HTR-8/SVneo (cell line): ENCODE results near the gene KIAA1958.

Source experiments
- DNase-seq: peaks from one replicate; pipeline ENCODE4 v3.0.0; 2011; ENCODE audit warnings: low spot score, mixed read lengths; ENCODE audit not compliant: insufficient read length
- FAIRE-seq: peaks from 2 replicates; lab custom pipeline; 2011; peaks lifted over from hg19 to GRCh38; lab: Jason Lieb, UNC

KIAA1958 gene

DNA sequence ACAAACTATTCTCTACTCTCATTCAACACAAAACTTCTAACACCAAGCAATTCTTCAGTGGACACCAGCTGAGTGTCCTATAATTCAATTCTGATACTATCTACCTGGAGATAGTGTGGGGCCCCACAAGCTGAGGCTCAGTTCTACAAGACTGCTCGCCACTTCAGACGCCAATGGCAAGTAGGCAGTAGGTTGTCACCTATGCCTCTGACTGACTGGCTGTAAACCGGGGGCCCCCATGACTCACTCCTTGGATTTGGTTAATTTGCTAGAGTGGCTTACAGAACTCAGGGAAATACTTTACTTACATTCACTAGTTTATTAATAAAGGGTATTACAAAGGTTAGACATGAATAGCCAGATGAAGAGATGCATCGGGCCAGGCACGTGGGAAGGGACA, 209.8 kb downstream of the KIAA1958 start:
- DNase-seq: no peak
- no peak for FAIRE-seq

DNA sequence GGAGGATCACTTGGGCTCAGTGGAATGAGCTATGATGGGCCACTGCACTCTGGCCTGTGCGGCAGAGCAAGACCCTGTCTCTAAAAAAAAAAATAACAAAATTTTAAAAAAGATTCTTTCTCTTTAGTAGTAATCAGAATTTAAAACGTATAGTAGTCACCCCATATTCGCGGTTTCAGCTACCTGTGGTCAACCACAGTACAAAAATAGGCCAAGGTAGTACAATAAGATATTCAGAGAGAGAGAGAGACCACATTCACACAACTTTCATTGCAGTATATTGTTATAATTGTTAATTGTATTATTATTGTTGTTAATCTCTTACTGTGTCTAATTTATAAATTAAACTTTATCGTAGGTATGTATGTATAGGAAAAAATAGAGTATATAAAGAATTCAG, 212.6 kb downstream of the KIAA1958 start:
- FAIRE-seq: no peak
- no peak for DNase-seq

DNA sequence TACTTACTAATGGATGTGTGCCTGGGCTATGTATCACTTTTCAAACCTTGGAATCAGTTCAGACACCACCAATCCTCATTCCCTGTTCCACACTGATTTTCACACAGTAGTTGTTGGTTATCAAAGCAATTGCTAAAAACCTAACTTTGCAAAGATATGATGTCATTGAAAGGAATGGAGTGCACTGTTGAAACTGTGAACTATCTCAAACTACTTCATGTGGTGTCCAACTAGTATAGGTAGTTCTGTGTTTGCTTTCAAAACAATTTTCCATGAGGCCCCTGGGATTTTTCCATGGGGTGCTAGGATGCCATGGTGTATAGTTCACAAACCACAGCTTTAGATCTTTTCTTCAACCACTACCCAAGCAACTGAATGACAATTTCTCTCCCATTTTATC, 213.5 kb downstream of the KIAA1958 start:
- FAIRE-seq (no peak), DNase-seq (no peak)

DNA sequence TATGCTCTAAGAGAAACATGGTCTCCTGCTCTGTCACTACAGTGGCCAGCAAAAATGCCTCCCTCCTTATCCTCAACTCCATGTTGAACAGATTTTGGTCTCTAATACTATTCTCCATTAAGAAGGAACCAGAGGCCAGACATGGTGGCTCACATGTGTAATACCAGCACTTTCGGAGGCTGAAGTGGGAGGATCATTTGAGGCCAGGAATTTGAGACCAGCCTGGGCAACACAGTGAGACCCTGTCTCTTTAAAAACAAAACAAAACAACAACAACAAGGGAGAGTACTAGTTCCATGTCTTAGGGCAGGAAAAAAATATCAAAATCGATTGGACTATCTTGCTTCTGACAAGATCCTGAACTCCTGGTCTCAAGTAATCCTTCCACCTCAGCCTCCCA, 216.7 kb downstream of the KIAA1958 start:
- no peak for DNase-seq
- no peak for FAIRE-seq

DNA sequence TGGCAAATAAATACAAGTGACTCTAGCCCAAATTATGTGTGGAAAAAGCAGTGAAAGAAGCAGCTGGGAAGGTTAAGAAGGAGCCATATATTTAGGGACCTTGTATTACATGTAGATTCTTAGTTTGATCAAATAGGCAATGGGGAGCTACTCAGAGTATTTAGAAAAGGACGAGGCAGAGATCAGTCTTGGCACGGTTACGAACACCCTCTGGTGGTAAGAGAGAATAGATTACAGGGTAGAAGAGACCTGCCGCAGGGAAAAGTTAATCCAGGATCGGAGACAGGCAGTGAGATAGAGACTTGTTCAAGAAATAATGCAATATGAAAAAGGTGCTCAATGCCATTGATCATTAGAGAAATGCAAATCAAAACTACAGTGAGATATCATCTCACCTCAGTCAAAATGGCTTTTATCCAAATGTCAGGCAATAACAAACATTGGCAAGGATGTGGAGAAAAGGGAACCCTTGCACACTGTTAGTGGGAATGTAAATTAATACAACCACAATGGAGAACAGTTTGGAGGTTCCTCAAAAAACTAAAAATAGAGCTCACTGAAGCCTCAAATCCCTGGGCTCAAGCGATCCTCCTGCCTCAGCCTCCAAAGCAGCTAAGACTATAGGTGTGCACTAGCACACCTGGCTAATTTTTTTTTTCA, 219.3 kb downstream of the KIAA1958 start:
- peak; percentile 13 for DNase-seq
- FAIRE-seq: no peak

DNA sequence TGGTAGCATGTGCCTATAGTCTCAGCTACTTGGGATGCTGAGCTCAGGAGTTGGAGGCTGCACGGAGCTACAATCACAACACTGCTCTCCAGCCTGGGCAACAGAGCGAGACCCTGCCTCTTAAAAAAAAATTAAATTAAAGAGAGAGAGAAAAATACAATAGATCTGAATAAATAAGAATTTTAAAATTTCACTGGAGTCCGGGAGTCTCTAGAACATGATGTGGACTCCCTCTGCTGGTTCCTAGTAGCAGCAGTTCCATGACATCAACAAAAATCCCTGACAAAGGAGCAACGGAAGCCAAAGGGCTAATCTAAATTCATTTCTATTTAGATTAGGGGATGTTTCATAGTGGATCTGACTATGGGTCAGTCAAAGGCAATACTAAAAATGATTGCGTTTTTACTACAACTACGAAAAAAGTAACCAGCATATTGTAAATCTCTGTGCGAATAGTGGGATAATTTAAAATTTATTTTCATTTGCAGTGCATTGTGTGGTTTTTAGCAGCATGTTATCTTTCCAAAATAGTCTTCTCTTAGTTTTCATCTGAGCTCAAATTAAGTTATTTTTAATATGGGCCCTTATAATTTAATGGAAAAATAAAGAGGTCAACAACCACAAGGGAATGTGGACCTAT, 224.5 kb downstream of the KIAA1958 start:
- FAIRE-seq (no peak), DNase-seq (peak; percentile 9)

DNA sequence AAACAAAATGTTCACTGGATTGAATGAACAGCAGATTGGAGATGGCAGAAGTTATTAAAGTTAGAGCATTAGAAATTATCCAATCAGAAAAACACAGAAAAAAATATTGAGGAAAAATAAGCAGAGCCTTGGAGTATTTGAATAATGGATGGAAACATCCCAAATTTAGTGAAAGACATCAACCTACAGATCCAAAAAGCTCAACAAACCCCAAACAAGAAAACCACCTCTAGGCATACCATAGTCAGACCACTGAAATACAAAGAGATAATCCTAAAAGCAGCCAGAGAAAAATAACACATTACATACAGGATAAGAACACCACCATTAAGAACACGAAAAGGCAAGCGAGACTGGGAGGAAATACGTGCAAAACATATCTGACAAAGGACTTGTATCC, 226.1 kb downstream of the KIAA1958 start:
- DNase-seq: no peak
- FAIRE-seq: no peak

DNA sequence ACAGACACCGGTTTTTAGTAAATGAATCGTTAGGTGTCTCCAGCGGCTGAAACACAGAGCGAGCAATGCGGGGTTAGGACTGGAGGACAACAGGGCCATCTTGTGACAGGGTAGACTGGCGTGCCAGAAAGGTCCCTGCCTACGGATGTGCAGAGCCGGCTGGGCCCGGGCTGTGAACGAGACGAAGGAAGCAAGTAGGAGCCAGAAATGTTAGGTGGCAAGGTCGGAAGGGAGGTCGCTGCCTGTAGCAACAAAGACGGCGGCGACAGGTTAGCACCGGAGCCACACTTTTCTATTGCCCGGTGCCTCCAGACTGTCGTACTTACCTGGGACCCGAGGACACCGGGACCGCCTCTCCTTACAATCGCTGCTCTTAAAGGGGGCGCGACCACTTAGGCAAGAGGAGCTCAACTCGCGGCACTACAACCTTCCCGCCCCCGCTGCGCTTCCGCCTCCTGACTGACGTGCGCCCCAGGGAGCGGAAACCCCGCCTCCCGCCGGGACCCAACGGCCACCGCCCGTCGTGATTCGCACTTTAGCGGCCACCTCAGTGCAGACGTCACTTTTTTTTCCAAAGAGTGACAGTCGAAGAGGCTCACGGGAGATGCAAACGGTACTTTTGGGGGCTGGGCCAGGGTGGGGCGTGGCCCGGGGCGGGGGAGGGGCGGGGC, 231.2 kb downstream of the KIAA1958 start, which contains the start of gene INIP:
Gene INIP (minus strand): TSS at position 457 of the 671 bp plus-strand sequence. CDS start 1,632 bp downstream, outside the sequence.
- FAIRE-seq (no peak), DNase-seq (peak; percentile 95)
